ENCODE data around the gene POU3F4. TPM values are rescaled to one million over a fixed set of nuclear protein-coding genes. Genes with fewer than 3 reads are reported as not detected.

Gene POU3F4
- total and polyA plus RNA-seq, 2 donors (not counting 3 experiments of a cell fraction or from before 2014, with no cell fraction given): not detected

GRCh38 chrX:83501530-83501929 lies 6.6 kb upstream of the POU3F4 start:
- POLR2A ChIA-PET: no interaction called here
- CTCF ChIA-PET: no interaction called here
- intact Hi-C loops (cut with micrococcal nuclease): no loop called here
- Histone ChIP-seq H3K27ac (ENCODE audit: insufficient read depth, low read depth, low read length) (no peak overlapping the region), H3K36me3 (ENCODE audit: control insufficient read depth in 2 of 2, extremely low read depth in 1 of 2, insufficient read depth in 2 of 2, low read length in 2 of 2) (no peaks in the 10 kb centered on the region), H2AFZ (ENCODE audit: low read depth, low read length) (no peak overlapping the region), H3K27me3 (ENCODE audit: control insufficient read depth in 2 of 2, insufficient read depth in 2 of 2, low read length in 2 of 2) (no peaks in the 10 kb centered on the region), H4K20me1 (replicated peaks; ENCODE audit: control insufficient read depth, extremely low read depth, insufficient read depth, low read length) (no peaks in the 10 kb centered on the region), H3K4me3 (replicated peaks in 1 of 3; ENCODE audit: insufficient read depth in 1 of 3, low read depth in 1 of 3, low read length in 3 of 3) (no peak overlapping the region), H3K4me2 (ENCODE audit: insufficient read depth, low read length) (no peak overlapping the region), H3K4me1 (ENCODE audit: control insufficient read depth, extremely low read depth, insufficient read depth, low read length) (no peaks in the 10 kb centered on the region), H3K79me2 (ENCODE audit: control insufficient read depth, insufficient read depth, low read length) (no peaks in the 10 kb centered on the region), H3K9ac (replicated peaks; ENCODE audit: extremely low read depth, insufficient read depth, low read length) (no peak overlapping the region), H3K9me3 (replicated peaks; ENCODE audit: control insufficient read depth, insufficient read depth, low read length) (no peaks in the 10 kb centered on the region), H3K9me1 (replicated peaks; ENCODE audit: control insufficient read depth, extremely low read depth, insufficient read depth, low read length) (no peaks in the 10 kb centered on the region)
- DNase-seq (ENCODE audit: low read depth, low spot score): no peak
- TF ChIP-seq FOS (IDR thresholded peaks at IDR 0.05; ENCODE audit: borderline replicate concordance, insufficient read depth, low read length) (no peak), EZH2 (IDR thresholded peaks at IDR 0.05; ENCODE audit: borderline replicate concordance, low read depth, low read length, severe bottlenecking) (no peak), MYC (IDR thresholded peaks at IDR 0.05; ENCODE audit: low read depth, low read length) (no peak), POLR2AphosphoS5 (IDR thresholded peaks at IDR 0.05; ENCODE audit: insufficient read depth, low read depth, low read length) (no peak), POLR2A (IDR thresholded peaks at IDR 0.05; ENCODE audit: low read depth, low read length) (no peak), JUN (IDR thresholded peaks at IDR 0.05; ENCODE audit: borderline replicate concordance, insufficient read depth, insufficient read length, low read depth) (no peak), GATA2 (IDR thresholded peaks at IDR 0.05; ENCODE audit: insufficient read depth, insufficient read length, low read depth, low read length) (no peak)
- TF ChIP-seq, protein P1, sequence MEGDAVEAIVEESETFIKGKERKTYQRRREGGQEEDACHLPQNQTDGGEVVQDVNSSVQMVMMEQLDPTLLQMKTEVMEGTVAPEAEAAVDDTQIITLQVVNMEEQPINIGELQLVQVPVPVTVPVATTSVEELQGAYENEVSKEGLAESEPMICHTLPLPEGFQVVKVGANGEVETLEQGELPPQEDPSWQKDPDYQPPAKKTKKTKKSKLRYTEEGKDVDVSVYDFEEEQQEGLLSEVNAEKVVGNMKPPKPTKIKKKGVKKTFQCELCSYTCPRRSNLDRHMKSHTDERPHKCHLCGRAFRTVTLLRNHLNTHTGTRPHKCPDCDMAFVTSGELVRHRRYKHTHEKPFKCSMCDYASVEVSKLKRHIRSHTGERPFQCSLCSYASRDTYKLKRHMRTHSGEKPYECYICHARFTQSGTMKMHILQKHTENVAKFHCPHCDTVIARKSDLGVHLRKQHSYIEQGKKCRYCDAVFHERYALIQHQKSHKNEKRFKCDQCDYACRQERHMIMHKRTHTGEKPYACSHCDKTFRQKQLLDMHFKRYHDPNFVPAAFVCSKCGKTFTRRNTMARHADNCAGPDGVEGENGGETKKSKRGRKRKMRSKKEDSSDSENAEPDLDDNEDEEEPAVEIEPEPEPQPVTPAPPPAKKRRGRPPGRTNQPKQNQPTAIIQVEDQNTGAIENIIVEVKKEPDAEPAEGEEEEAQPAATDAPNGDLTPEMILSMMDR (IDR thresholded peaks at IDR 0.05; ENCODE audit: extremely low read depth in 1 of 2, insufficient read depth in 1 of 2, low read depth in 1 of 2, low read length in 2 of 2): no peak
- TF ChIP-seq, protein P2, sequence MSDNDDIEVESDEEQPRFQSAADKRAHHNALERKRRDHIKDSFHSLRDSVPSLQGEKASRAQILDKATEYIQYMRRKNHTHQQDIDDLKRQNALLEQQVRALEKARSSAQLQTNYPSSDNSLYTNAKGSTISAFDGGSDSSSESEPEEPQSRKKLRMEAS (IDR thresholded peaks at IDR 0.05; ENCODE audit: insufficient read depth, insufficient read length): no peak
- dilution Hi-C loops (cut with MboI; ENCODE audit: extremely low pct_ligation_motif_present, low sequenced_read_pairs): no loop called here
- no peak for FAIRE-seq
- BruUV-seq (replicated peaks): no TSS peak
